ENCODE results near the gene SPATC1L. TPM values are rescaled to one million over a fixed set of nuclear protein-coding genes. Genes with fewer than 3 reads are reported as not detected.

SPATC1L gene
- total RNA-seq, 4 donors from 2014 or later, result 1.3 to 22.0 (median 7.0) TPM

- Histone ChIP-seq H3K27ac (replicated peaks in 1 of 4) (peak overlapping the region; percentile 21 to 37 (median 29)), H3K36me3 (peaks cover 99 to 100% (median 100%) of the 10 kb centered on the region in 4 donors)
- intact Hi-C loops (cut with DNase I), result no loop called here
These were observed 67.3 kb downstream of the SPATC1L start for GRCh38 chr21:46116776-46117585.

GRCh38 chr21:46116189-46116775 is 68.0 kb downstream of the SPATC1L start:
- no peak for DNase-seq (ENCODE audit: extremely low spot score)
- no peak overlapping the region for H3K4me3 ChIP-seq
- TF ChIP-seq POLR2AphosphoS5 (IDR thresholded peaks at IDR 0.05) (peak in 1 of 2 donors; percentile 14), EP300 (IDR thresholded peaks at IDR 0.05) (no peak)
- peaks cover 0 to 5% (median 0%) of the 10 kb centered on the region in 4 donors for H3K9me3 ChIP-seq
- H3K4me1 ChIP-seq, result peaks cover under 1 to 5% (median 1%) of the 10 kb centered on the region in 4 donors
- peak overlapping the region; percentile 21 to 37 (median 29) for H3K27ac ChIP-seq (replicated peaks in 1 of 4)
- 90% methylated on average over 19 of the region's 20 CpGs for WGBS
- no peaks in the 10 kb centered on the region for H3K27me3 ChIP-seq
- peaks cover 93 to 97% (median 97%) of the 10 kb centered on the region in 4 donors for H3K36me3 ChIP-seq
- intact Hi-C loops (cut with DNase I), result no loop called here

More at GRCh38 chr21:46116776-46117585, 67.3 kb downstream of the SPATC1L start:
- Histone ChIP-seq H3K4me1 (no peaks in the 10 kb centered on the region), H3K9me3 (peaks cover 0 to 5% (median 0%) of the 10 kb centered on the region in 4 donors), H3K4me3 (no peak overlapping the region), H3K27me3 (no peaks in the 10 kb centered on the region)
- WGBS, result 75% methylated on average over 9 of the region's 24 CpGs
- TF ChIP-seq POLR2AphosphoS5 (IDR thresholded peaks at IDR 0.05) (no peak), CTCF (IDR thresholded peaks at IDR 0.05) (no peak), EP300 (IDR thresholded peaks at IDR 0.05) (no peak), POLR2A (IDR thresholded peaks at IDR 0.05; ENCODE audit: low read depth) (no peak)
- no peak for DNase-seq (ENCODE audit: extremely low spot score)

GRCh38 chr21:46115441-46116188 is 68.6 kb downstream of the SPATC1L start:
- Histone ChIP-seq H3K9me3 (peaks cover 0 to 5% (median 0%) of the 10 kb centered on the region in 4 donors), H3K27me3 (no peaks in the 10 kb centered on the region), H3K36me3 (peaks cover 86 to 97% (median 94%) of the 10 kb centered on the region in 4 donors), H3K4me3 (no peak overlapping the region), H3K4me1 (peaks cover 7 to 11% (median 8%) of the 10 kb centered on the region in 4 donors), H3K27ac (replicated peaks in 1 of 4) (peak overlapping the region; percentile 3 to 30 (median 24))
- 95% methylated on average over 5 of the region's 17 CpGs for WGBS
- no peak for DNase-seq (ENCODE audit: extremely low spot score)
- TF ChIP-seq CTCF (IDR thresholded peaks at IDR 0.05) (no peak), POLR2AphosphoS5 (IDR thresholded peaks at IDR 0.05) (no peak), POLR2A (IDR thresholded peaks at IDR 0.05; ENCODE audit: low read depth) (no peak), EP300 (IDR thresholded peaks at IDR 0.05) (no peak)
- intact Hi-C loops (cut with DNase I), result no loop called here

GRCh38 chr21:46114963-46115362 is 69.3 kb downstream of the SPATC1L start:
- peaks cover 80 to 92% (median 88%) of the 10 kb centered on the region in 4 donors for H3K36me3 ChIP-seq
- intact Hi-C loops (cut with DNase I), result no loop called here
- TF ChIP-seq EP300 (IDR thresholded peaks at IDR 0.05), result no peak
- peak in 1 of 2 donors; percentile 26 for TF ChIP-seq POLR2AphosphoS5 (IDR thresholded peaks at IDR 0.05)
- TF ChIP-seq POLR2A (IDR thresholded peaks at IDR 0.05; ENCODE audit: low read depth), result no peak
- H3K9me3 ChIP-seq, result peaks cover 0 to 5% (median 0%) of the 10 kb centered on the region in 4 donors
- H3K4me3 ChIP-seq, result no peak overlapping the region
- H3K27ac ChIP-seq (replicated peaks in 1 of 4), result no peak overlapping the region
- no peaks in the 10 kb centered on the region for H3K27me3 ChIP-seq
- H3K4me1 ChIP-seq, result peaks cover 13 to 18% (median 15%) of the 10 kb centered on the region in 4 donors
- 90% methylated on average over 4 of the region's 4 CpGs for WGBS
- no peak for DNase-seq (ENCODE audit: extremely low spot score)

GRCh38 chr21:46113497-46114176 is 70.6 kb downstream of the SPATC1L start:
- TF ChIP-seq EP300 (IDR thresholded peaks at IDR 0.05) (no peak), POLR2AphosphoS5 (IDR thresholded peaks at IDR 0.05) (no peak), POLR2A (IDR thresholded peaks at IDR 0.05; ENCODE audit: low read depth) (no peak), CTCF (IDR thresholded peaks at IDR 0.05) (no peak)
- intact Hi-C loops (cut with DNase I), result no loop called here
- WGBS, result 94% methylated on average over 13 of the region's 16 CpGs
- no peak for DNase-seq (ENCODE audit: extremely low spot score)
- Histone ChIP-seq H3K4me1 (peaks cover 24 to 31% (median 28%) of the 10 kb centered on the region in 4 donors), H3K27ac (replicated peaks in 1 of 4) (no peak overlapping the region), H3K36me3 (peaks cover 66 to 88% (median 75%) of the 10 kb centered on the region in 4 donors), H3K9me3 (peaks cover 0 to 5% (median 0%) of the 10 kb centered on the region in 4 donors), H3K4me3 (no peak overlapping the region), H3K27me3 (no peaks in the 10 kb centered on the region)
